Measurements from ENCODE around the gene NRARP.

NRARP gene

DNA sequence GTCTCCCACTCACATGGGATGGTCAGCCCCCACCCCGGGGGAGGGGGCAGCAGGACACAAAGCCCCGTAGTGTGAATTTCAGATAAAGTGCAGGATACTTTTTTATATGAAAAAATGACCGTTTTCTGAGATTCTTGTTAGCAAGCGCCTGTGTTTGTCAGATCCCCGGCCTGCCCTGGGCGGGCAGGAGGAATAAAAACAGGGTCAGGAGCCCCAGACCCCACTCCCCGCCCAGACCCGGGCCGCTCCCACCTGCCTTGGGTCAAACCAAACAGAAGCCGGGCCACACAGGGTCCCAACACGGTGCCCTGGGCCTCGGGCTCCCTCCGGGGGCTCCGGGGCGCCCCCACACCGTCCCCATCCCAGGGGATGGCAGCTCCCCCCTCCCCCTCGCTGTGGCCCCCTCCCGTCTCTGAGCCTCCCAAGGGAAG lies 13.5 kb upstream of the NRARP start:
- Histone ChIP-seq H3K36me3 (ENCODE audit: low read depth) (no peaks in the 10 kb centered on the region), H3K9me3 (ENCODE audit: severe bottlenecking) (no peaks in the 10 kb centered on the region), H3K27ac (ENCODE audit: poor library complexity, severe bottlenecking) (no peak overlapping the region), H3K27me3 (ENCODE audit: insufficient read depth, poor library complexity, severe bottlenecking) (peaks cover 4% of the 10 kb centered on the region), H3K4me1 (ENCODE audit: insufficient read depth, poor library complexity, severe bottlenecking) (peaks cover 12% of the 10 kb centered on the region), H3K4me3 (ENCODE audit: severe bottlenecking) (no peak overlapping the region)
- DNase-seq (ENCODE audit: low spot score) (no peak), ATAC-seq (ENCODE audit: low read depth) (no peak)
- TF ChIP-seq, protein P1, sequence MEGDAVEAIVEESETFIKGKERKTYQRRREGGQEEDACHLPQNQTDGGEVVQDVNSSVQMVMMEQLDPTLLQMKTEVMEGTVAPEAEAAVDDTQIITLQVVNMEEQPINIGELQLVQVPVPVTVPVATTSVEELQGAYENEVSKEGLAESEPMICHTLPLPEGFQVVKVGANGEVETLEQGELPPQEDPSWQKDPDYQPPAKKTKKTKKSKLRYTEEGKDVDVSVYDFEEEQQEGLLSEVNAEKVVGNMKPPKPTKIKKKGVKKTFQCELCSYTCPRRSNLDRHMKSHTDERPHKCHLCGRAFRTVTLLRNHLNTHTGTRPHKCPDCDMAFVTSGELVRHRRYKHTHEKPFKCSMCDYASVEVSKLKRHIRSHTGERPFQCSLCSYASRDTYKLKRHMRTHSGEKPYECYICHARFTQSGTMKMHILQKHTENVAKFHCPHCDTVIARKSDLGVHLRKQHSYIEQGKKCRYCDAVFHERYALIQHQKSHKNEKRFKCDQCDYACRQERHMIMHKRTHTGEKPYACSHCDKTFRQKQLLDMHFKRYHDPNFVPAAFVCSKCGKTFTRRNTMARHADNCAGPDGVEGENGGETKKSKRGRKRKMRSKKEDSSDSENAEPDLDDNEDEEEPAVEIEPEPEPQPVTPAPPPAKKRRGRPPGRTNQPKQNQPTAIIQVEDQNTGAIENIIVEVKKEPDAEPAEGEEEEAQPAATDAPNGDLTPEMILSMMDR (IDR thresholded peaks at IDR 0.05; ENCODE audit: poor library complexity, severe bottlenecking), result no peak

DNA sequence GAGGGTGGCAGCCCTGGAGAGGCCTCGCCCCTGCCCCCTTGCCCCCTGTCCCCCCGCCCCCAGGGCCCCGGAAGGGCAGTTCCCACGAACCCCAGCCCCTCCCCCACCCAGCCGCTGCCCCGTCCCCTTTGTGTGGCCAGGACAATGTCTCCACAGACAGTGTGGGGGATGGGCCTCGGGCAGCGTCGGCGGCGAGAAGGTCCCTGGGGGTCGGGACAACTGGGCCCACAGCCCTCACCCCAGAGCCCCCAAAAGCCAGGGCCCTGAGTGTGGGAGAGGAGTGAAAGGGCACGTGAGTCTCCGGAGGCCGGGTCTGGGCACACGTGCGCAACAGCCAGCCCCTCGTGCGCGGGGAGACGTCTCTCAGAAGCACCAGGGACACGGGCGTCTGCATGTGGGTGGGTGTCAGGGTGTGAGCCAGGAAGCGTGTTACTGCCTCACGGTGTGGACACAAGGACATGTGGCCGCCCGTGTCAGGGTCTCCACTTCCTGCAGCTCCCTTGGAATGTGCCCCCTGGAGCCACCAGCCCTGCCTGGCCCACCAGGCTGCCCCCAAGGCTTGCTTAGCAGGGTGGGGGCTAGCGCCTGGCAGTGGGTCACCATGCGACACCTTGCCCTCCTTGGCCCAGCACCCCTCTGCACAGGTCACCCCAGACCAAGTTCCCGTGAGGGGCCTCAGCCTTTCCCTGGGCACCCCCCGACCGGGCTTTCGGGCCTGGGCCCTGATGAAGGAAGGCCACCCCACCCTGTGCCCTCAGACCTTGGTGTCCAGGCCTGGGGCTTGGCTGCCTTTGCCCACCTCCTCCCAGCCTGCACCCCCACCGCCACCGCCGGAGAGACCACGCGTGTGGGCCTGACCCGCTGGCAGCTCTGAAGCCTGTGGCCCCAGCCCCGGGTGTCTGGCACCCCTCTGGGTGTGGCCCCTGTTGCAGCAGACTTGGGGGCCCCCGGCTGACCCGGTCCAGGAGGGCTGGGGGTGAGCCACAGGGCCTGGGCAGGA lies 12.8 kb upstream of the NRARP start:
- H3K4me3 ChIP-seq (ENCODE audit: severe bottlenecking), result no peak overlapping the region
- no peaks in the 10 kb centered on the region for H3K36me3 ChIP-seq (ENCODE audit: low read depth)
- peaks cover 18% of the 10 kb centered on the region for H3K4me1 ChIP-seq (ENCODE audit: insufficient read depth, poor library complexity, severe bottlenecking)
- DNase-seq (ENCODE audit: low spot score) (peak; percentile 59), ATAC-seq (ENCODE audit: low read depth) (no peak)
- H3K27ac ChIP-seq (ENCODE audit: poor library complexity, severe bottlenecking), result no peak overlapping the region
- H3K9me3 ChIP-seq (ENCODE audit: severe bottlenecking), result no peaks in the 10 kb centered on the region
- TF ChIP-seq, protein P1 (IDR thresholded peaks at IDR 0.05; ENCODE audit: poor library complexity, severe bottlenecking), result no peak
- H3K27me3 ChIP-seq (ENCODE audit: insufficient read depth, poor library complexity, severe bottlenecking), result peaks cover 4% of the 10 kb centered on the region

DNA sequence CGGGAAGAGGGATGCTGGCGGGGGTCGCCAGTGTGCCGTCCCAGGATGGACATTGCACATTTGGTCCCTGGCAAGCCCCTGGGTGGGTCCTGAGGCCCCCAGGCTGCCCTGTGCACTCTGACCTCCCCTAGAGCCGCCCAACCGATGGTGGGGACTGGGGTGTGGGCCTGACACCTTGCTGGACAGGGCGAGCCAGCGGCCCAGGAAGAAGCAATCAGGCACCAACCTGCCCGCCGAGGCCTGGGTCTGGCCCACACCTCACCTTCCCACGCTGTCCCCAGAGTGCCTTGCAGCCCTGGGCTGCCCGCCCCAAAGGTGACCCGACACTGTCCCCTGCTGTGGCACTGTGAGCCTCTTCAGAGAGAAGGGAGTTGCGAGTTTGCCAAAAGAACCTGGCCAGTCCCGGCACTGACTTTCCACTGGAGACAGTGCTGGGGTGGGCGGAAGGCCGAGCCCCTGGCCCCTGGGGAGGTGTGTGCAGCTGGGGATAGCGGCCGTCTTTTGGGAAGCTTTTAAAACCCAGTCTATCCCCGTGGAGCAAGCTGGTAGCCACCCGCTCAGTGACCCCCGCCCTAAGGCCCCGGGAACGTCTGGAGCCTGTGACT lies 12.0 kb upstream of the NRARP start:
- no peak overlapping the region for H3K4me3 ChIP-seq (ENCODE audit: severe bottlenecking)
- peaks cover 4% of the 10 kb centered on the region for H3K27me3 ChIP-seq (ENCODE audit: insufficient read depth, poor library complexity, severe bottlenecking)
- H3K27ac ChIP-seq (ENCODE audit: poor library complexity, severe bottlenecking), result no peak overlapping the region
- no peaks in the 10 kb centered on the region for H3K36me3 ChIP-seq (ENCODE audit: low read depth)
- ATAC-seq (ENCODE audit: low read depth) (no peak), DNase-seq (ENCODE audit: low spot score) (peak; percentile 49)
- H3K9me3 ChIP-seq (ENCODE audit: severe bottlenecking), result no peaks in the 10 kb centered on the region
- TF ChIP-seq, protein P1 (IDR thresholded peaks at IDR 0.05; ENCODE audit: poor library complexity, severe bottlenecking), result no peak
- H3K4me1 ChIP-seq (ENCODE audit: insufficient read depth, poor library complexity, severe bottlenecking), result peaks cover 18% of the 10 kb centered on the region

DNA sequence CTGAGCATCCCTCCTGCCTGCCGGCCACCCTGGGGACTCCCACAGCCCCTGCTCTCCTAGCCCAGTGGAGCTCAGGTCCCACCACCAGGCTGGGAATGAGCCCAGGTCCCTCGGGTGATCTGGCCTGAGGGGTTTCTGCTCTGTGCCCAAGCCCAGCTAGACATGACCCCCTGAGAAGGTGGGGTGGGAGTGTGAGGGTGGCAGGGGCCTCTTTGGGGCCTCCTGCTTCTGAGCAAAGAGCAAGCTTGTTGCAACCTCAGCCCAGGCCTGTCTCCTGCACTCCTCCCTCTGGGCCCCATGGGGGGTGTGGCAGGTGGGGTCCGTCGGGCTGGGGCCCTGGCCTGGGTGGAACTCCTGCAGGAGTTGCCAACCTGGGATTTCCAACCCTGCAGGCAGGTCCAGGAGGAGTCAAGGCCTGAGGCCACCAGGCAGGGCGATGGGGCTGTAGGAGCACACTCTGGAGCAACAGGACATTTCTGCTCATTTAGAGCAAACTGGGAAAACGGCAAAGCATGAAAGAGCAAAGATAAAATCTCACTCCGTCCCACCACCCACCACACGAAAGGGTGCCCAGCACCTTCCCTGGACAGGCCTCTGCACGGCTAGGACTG lies 11.4 kb upstream of the NRARP start:
- Histone ChIP-seq H3K4me1 (ENCODE audit: insufficient read depth, poor library complexity, severe bottlenecking) (peaks cover 18% of the 10 kb centered on the region), H3K36me3 (ENCODE audit: low read depth) (no peaks in the 10 kb centered on the region), H3K9me3 (ENCODE audit: severe bottlenecking) (no peaks in the 10 kb centered on the region), H3K27ac (ENCODE audit: poor library complexity, severe bottlenecking) (no peak overlapping the region), H3K4me3 (ENCODE audit: severe bottlenecking) (no peak overlapping the region), H3K27me3 (ENCODE audit: insufficient read depth, poor library complexity, severe bottlenecking) (peaks cover 4% of the 10 kb centered on the region)
- peak; percentile 64 for DNase-seq (ENCODE audit: low spot score)
- ATAC-seq (ENCODE audit: low read depth), result no peak
- TF ChIP-seq, protein P1 (IDR thresholded peaks at IDR 0.05; ENCODE audit: poor library complexity, severe bottlenecking), result no peak

Measured in RWPE2 (cell line).